Vagina (tissue), 2 donors: ENCODE measurements around the gene SAYSD1. TPM values are rescaled to one million over a fixed set of nuclear protein-coding genes. Genes with fewer than 3 reads are reported as not detected.

Source experiments
- DNase-seq, 2 donors: peaks; one replicate each; pipeline ENCODE4 v3.0.0-alpha.2; 2017; ENCODE audit errors: extremely low spot score in 2 of 2
- H3K27ac ChIP-seq: fragments of 200-600 bp; sonication (generic); one replicate; pipeline ENCODE4 v1.5.1; 2019
- H3K27me3 ChIP-seq: fragments of 200-600 bp; sonication (generic); one replicate; pipeline ENCODE4 v1.5.1; 2019
- H3K36me3 ChIP-seq, 2 donors: fragments of 200-600 bp; sonication (generic); one replicate each; pipeline ENCODE4 v1.5.1; 2017 to 2019
- H3K4me1 ChIP-seq: fragments of 200-600 bp; sonication (generic); one replicate; pipeline ENCODE4 v1.5.1; 2019
- H3K4me3 ChIP-seq, 2 donors: fragments of 200-600 bp; sonication (generic); 1 replicate in 1 of 2; 2 replicates in 1 of 2; pipeline ENCODE4 v1.5.1; 2016 to 2019
- H3K9me3 ChIP-seq: fragments of 200-600 bp; sonication (generic); one replicate; pipeline ENCODE4 v1.5.1; 2019
- POLR2A ChIP-seq, 2 donors: fragments of 450-650 bp; IDR thresholded peaks; one replicate each; pipeline ENCODE4 v1.6.1; 2017; ENCODE audit warnings: antibody characterized with exemption in 2 of 2, mild to moderate bottlenecking in 2 of 2, moderate library complexity in 2 of 2
- POLR2AphosphoS5 ChIP-seq, 2 donors: sonication (generic); formaldehyde crosslinking; IDR thresholded peaks; one replicate each; pipeline ENCODE4 v1.9.0; 2017; ENCODE audit warnings: antibody characterized with exemption in 2 of 2, mild to moderate bottlenecking in 2 of 2, low read depth in 1 of 2; ENCODE audit not compliant: insufficient read depth in 1 of 2
- intact Hi-C: fragments of 100-400 bp; cut with DNase I; formaldehyde crosslinking; loops from one replicate; pipeline ENCODE4 v1.15.1; 2023
- total RNA-seq: library from RNA; depleted of rRNA; stranded (reverse); fragments of >200 nt; gene quantifications from one replicate; pipeline ENCODE4 v1.2.3, GENCODE V29; 2016
- TF ChIP-seq, protein P1 (sequence below), 3 experiments: fragments of 450-650 bp in 2 of 3; fragments of 200-600 bp in 1 of 3; sonication (generic) in 1 of 3; IDR thresholded peaks; one replicate each; pipeline ENCODE4 v1.5.1; 2017 to 2019; ENCODE audit warnings: antibody characterized with exemption in 3 of 3, mild to moderate bottlenecking in 2 of 3, moderate library complexity in 2 of 3

The SAYSD1 gene
- total RNA-seq, 1 donor from 2014 or later = 10.6 TPM

GRCh38 chr6:39065561-39065960, 49.4 kb downstream of the SAYSD1 start:
- Histone ChIP-seq H3K36me3 (no peaks in the 10 kb centered on the region), H3K27ac (no peak overlapping the region), H3K27me3 (no peaks in the 10 kb centered on the region), H3K4me3 (no peak overlapping the region), H3K4me1 (no peaks in the 10 kb centered on the region), H3K9me3 (no peaks in the 10 kb centered on the region)
- no peak for TF ChIP-seq POLR2AphosphoS5 (IDR thresholded peaks at IDR 0.05; ENCODE audit: insufficient read depth in 1 of 2, low read depth in 1 of 2)
- TF ChIP-seq, protein P1, sequence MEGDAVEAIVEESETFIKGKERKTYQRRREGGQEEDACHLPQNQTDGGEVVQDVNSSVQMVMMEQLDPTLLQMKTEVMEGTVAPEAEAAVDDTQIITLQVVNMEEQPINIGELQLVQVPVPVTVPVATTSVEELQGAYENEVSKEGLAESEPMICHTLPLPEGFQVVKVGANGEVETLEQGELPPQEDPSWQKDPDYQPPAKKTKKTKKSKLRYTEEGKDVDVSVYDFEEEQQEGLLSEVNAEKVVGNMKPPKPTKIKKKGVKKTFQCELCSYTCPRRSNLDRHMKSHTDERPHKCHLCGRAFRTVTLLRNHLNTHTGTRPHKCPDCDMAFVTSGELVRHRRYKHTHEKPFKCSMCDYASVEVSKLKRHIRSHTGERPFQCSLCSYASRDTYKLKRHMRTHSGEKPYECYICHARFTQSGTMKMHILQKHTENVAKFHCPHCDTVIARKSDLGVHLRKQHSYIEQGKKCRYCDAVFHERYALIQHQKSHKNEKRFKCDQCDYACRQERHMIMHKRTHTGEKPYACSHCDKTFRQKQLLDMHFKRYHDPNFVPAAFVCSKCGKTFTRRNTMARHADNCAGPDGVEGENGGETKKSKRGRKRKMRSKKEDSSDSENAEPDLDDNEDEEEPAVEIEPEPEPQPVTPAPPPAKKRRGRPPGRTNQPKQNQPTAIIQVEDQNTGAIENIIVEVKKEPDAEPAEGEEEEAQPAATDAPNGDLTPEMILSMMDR (IDR thresholded peaks at IDR 0.05) = no peak
- no peak for TF ChIP-seq POLR2A (IDR thresholded peaks at IDR 0.05)
- intact Hi-C loops = no loop called here
- no peak for DNase-seq

- no peaks in the 10 kb centered on the region for H3K9me3 ChIP-seq
- H3K36me3 ChIP-seq = no peaks in the 10 kb centered on the region
- H3K4me1 ChIP-seq = no peaks in the 10 kb centered on the region
- DNase-seq = no peak
- H3K27ac ChIP-seq = no peak overlapping the region
- H3K4me3 ChIP-seq = no peak overlapping the region
- TF ChIP-seq, protein P1 (IDR thresholded peaks at IDR 0.05) = no peak
- no peak for TF ChIP-seq POLR2A (IDR thresholded peaks at IDR 0.05)
- no peak for TF ChIP-seq POLR2AphosphoS5 (IDR thresholded peaks at IDR 0.05; ENCODE audit: insufficient read depth in 1 of 2, low read depth in 1 of 2)
- intact Hi-C loops = no loop called here
- no peaks in the 10 kb centered on the region for H3K27me3 ChIP-seq
Measured at GRCh38 chr6:39063526-39063925, 51.5 kb downstream of the SAYSD1 start.

DNA sequence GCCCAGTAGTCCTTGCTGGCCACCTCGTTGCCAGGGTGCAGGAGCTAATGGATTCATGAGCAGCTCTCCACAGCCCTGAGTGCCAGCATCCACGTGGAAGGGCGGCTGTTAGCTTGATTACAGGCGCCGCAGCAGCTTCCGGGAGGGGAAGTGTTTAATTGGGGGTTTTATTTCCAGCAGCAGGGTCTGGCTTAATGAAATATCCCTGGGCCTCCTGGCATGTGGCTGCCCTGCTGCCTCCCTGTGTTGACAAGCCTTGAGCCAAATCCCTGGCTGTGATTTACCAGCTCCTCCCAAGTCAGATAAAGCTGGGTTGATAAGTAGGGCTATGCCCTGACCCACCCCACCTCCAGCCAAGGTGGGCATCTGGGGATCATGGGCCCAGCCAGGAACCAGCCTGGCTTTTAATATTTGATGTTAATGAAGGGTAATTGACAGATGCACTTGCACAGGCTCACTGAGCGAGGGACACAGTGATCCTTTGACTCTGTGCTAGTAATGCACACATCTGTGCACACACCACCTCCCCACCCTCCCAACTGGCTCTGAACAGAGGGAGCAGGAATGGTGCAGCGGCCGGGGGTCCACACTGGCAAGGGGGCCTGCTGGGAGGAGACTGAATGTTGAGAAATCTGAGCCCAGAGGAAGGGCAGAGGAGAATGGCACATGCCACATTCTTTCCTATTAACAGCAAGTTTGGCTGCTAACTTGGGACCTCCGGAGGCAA, 52.8 kb downstream of the SAYSD1 start:
- no peak for DNase-seq
- Histone ChIP-seq H3K36me3 (no peaks in the 10 kb centered on the region), H3K27ac (no peak overlapping the region), H3K9me3 (no peaks in the 10 kb centered on the region), H3K4me3 (no peak overlapping the region), H3K27me3 (no peaks in the 10 kb centered on the region), H3K4me1 (no peaks in the 10 kb centered on the region)
- TF ChIP-seq, protein P1 (IDR thresholded peaks at IDR 0.05) = no peak
- no peak for TF ChIP-seq POLR2A (IDR thresholded peaks at IDR 0.05)
- TF ChIP-seq POLR2AphosphoS5 (IDR thresholded peaks at IDR 0.05; ENCODE audit: insufficient read depth in 1 of 2, low read depth in 1 of 2) = no peak
- intact Hi-C loops = no loop called here

DNA sequence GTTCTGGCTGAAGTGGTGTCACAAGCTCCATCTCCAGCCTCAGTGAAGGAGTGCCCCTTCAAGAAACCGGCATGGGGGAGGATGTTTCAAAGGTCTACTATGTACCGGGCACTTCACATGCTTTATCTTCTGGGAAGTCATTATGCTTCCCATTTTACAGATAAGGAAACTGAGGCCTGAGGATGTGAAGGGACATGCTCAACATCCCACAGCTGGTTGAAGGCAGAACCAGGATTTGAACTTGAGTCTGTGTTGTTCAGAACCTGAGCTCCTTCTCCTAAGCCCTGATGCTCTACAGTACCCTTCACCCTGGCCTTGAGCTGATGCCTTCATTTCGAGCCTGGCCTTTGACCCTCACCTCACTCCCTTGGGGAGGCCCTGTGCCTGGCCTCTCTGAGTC, 53.4 kb downstream of the SAYSD1 start:
- Histone ChIP-seq H3K9me3 (no peaks in the 10 kb centered on the region), H3K4me3 (no peak overlapping the region), H3K36me3 (no peaks in the 10 kb centered on the region), H3K4me1 (no peaks in the 10 kb centered on the region), H3K27ac (no peak overlapping the region), H3K27me3 (no peaks in the 10 kb centered on the region)
- no peak for DNase-seq
- TF ChIP-seq, protein P1 (IDR thresholded peaks at IDR 0.05) = no peak
- TF ChIP-seq POLR2A (IDR thresholded peaks at IDR 0.05) = no peak
- TF ChIP-seq POLR2AphosphoS5 (IDR thresholded peaks at IDR 0.05; ENCODE audit: insufficient read depth in 1 of 2, low read depth in 1 of 2) = no peak
- intact Hi-C loops = no loop called here

- intact Hi-C loops = no loop called here
- Histone ChIP-seq H3K4me1 (no peaks in the 10 kb centered on the region), H3K27ac (no peak overlapping the region), H3K4me3 (no peak overlapping the region), H3K9me3 (no peaks in the 10 kb centered on the region), H3K27me3 (no peaks in the 10 kb centered on the region), H3K36me3 (no peaks in the 10 kb centered on the region)
- TF ChIP-seq, protein P1 (IDR thresholded peaks at IDR 0.05) = no peak
- TF ChIP-seq POLR2AphosphoS5 (IDR thresholded peaks at IDR 0.05; ENCODE audit: insufficient read depth in 1 of 2, low read depth in 1 of 2) = no peak
- DNase-seq = no peak
Measured at GRCh38 chr6:39061182-39061581, 53.8 kb downstream of the SAYSD1 start.
